GM19395 (cell line): ENCODE data around the gene KARS1.

Experiments used
- ATAC-seq: cut with Tn5 transposase; IDR thresholded peaks from one replicate; pipeline ENCODE4 v1.9.1; 2021; ENCODE audit warnings: mild to moderate bottlenecking, moderate library complexity; ENCODE audit not compliant: unreplicated experiment

KARS1 gene

DNA sequence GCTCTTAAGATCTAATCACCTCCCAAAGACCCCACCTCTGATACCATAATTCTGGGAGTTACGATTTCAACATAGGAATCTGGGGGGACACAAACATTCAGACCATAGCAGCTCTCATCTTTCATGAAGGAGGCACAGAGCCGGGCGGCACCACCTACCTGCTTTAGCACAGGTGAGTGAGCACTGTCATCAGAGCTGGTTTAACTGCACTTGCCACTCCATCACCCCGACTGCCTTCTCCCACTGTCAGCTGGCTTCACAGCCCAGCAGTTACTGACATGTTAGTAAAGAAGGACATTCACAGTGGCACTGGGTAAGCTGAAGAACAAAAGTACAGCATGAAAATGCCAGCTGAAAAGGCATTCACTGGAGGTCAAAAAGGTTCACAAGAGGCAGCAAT, 58.7 kb downstream of the KARS1 start:
- ATAC-seq = no peak

DNA sequence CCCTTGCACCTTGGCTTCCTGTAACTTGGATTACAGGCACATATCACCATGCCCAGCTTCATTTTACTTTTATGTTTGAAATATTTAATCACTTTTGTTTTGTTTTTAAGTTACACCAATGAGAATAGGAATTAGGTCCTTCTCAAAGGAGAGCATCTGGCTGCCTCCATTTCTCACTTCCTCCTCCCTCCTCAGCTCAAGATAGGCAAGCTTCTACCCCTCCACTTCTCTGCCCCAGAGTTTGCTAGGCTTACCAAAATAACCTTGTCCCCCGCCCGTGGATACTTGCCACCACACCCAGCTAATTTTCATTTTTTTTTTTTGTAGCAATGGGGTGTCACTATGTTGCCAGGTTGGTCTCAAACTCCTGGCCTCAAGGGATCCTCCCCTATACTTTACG, 63.4 kb downstream of the KARS1 start:
- ATAC-seq = peak; percentile 73

DNA sequence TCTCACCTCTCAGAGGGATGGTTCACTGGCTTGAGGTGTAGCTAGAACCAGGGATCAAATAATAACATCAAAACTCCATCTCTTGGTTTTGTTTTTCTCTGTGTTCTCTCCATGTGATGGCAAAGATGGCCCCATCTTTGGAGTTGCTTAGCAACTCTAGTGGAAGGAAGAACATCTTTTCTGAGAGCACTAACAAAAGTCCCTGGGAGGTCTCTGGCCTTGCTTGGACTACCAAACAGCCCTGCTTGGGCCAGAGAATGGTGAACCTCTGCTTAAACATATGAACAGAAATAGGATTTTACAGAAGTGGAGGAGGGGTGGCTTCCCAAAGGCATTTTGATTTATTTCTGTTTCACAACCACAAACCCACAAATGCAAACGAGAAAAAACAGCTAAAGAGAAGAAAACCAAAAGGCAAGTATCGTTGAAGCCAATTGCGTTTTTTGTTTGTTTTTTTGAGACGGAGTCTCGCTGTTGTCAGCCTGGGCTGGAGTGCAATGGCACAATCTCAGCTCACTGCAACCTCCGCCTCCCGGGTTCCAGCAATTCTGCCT, 68.1 kb downstream of the KARS1 start:
- no peak for ATAC-seq

DNA sequence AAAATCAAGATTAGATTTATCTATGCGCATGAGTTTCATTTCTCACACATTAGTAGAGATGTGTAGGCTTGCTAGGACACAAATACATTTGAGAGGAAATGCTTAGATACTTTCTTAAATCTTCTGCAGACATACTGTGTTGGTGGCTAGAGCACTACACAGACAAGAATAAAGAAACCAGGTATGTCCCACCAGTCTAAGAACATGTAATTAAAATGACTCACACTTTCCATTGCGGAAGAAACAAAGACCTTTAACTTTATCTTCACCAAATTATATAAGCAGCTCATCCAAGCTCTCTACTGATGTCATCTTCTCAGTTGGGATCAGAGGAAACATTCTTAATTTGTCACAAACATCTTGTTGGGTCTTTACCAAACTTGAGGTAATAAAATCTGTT, 68.7 kb downstream of the KARS1 start:
- no peak for ATAC-seq

DNA sequence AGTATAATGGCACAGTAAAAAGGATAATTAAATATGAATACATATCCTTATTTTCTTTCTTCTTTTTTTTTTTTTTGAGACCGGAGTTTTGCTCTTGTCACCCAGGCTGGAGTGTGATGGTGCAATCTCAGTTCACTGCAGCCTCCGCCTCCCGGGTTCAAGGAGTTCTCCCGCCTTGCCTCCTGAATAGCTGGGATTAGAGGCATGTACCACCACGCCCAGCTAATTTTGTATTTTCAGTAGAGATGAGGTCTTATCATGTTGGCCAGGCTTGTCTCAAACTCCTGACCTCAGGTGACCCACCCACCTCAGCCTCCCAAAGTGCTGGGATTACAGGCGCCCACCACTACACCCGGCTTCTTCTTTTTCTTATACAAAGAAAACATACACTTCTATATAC, 69.3 kb downstream of the KARS1 start:
- no peak for ATAC-seq
